ENCODE data around the gene COMMD4. TPM values are rescaled to one million over a fixed set of nuclear protein-coding genes. Genes with fewer than 3 reads are reported as not detected.
"Not testable (repeated sequence)": the region's sequence is repeated elsewhere in the genome, so short reads cannot be mapped to it uniquely, and the experiment has no call there.

Gene COMMD4
- polyA plus RNA-seq, 12 donors, result 31.6 to 47.4 (median 37.6) TPM; not detected in 1

DNA sequence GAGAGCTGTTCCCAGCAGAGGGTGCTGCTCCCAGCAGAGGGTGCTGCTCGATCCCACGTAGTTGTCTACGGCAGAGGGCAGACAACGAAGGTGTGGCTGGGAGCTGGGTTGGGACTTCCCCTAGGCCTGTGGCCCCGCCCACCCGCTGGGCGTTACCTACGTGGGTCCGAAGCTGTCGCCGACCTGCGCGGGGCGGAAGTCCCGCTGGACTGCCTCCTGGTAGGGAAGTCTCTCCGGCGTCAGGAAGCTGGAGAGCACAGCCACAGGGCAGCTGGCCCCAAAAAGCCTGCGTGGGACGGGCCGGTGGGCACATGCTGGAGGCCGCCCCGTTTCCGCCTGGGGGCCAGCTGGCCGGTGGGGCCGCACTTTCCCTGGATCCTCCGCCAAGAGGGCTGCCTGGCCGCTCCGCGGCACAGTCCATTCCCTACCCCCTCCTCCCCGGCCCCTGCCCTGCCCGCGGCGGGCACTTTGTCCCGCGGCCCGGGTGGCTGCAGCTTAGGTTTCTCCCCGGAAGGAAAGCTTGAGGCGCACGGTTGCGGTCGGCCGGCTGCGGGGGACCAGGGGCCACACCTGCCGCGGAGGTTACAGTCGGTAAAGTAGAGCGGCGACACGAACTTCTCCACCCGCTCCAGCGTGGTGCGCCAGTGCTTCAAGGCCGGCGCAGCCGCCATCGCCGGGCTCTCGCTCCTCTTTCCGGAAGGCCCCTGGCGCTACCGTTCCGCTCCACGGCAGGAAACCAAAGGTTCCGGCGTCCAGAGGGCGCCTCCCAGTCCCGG is 32.2 kb downstream of the COMMD4 start, which contains the start of gene MAN2C1:
Gene MAN2C1 (minus strand): TSS at position 695 of the 776 bp plus-strand sequence. CDS start 24 bp downstream, at position 671.
- peak; percentile 93 for DNase-seq

DNA sequence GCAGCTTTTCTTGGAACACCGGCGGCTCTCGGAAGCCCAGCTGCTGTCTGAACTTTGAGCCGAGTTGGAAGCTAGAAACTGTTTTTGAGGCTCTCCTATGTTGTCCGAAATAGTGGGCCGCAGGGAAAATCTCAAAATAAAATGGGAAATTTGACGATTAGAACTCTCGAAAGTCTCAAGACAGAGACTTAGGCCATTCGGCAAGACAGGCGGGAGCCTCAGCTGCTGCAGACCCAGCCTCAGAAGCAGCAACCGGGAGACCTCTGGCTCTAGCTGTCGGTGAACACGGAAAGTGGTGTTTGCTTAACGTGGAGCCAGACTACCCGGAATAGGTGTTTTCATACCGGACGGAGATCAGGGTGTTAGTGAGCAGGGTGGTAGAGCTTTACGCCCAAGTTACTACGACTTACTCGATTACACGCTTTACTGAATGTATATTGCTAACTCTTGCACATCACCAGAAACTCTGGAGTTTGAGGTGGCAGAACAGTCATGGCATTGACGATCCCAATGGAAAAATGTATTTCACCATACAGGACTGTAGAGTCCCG is 32.9 kb downstream of the COMMD4 start:
- DNase-seq, result no peak

DNA sequence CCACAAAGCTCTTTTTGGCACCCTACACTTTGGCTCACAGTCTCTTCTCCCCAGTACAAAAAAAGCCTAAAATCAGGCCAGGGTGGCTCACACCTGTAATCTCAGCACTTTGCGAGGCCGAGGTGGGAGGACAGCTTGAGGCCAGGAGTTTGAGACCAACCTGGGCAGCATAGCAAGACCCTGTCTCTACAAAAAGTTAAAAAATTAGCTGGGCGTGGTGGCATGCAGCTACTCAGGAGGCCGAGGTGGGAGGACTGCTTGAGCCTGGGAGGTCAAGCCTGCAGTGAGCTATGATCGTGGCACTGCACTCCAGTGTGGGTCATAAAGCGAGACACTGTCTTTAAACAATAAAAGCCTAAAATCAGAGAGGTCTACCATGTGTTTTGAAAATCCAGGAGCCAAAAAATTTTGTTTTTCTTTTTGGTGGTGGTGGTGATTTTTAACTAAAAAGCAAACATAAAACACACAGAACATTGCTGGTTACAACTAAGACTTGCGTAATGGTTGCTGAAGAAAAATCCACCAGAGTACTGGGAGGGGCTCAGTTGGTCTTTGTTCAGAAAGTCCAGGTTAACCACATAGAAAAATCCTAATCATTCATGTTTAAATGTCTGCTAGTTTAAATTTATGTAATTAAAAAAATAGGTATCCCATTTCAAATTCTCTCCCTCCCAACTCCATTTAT is 34.2 kb downstream of the COMMD4 start:
- DNase-seq, result no peak

DNA sequence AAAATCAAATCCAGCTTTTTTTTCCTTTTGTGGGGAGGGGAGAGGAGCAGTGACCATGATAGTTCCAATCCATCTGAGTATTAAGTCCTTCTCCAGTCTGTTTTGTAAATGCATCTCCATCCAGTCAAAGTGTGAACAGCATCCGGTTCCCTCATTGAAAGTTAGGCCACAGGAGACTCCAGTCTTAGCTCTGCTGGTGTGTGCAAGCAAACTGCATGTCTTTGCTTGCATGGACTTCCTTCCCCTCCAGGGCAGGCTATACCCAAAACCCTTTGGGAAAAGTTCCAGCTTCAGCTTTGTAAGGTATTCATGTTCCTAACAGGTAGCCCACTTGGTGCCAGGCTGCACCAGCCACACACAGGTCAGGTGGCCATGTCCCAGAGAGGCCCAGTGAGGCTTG is 35.6 kb downstream of the COMMD4 start:
- DNase-seq, result no peak

DNA sequence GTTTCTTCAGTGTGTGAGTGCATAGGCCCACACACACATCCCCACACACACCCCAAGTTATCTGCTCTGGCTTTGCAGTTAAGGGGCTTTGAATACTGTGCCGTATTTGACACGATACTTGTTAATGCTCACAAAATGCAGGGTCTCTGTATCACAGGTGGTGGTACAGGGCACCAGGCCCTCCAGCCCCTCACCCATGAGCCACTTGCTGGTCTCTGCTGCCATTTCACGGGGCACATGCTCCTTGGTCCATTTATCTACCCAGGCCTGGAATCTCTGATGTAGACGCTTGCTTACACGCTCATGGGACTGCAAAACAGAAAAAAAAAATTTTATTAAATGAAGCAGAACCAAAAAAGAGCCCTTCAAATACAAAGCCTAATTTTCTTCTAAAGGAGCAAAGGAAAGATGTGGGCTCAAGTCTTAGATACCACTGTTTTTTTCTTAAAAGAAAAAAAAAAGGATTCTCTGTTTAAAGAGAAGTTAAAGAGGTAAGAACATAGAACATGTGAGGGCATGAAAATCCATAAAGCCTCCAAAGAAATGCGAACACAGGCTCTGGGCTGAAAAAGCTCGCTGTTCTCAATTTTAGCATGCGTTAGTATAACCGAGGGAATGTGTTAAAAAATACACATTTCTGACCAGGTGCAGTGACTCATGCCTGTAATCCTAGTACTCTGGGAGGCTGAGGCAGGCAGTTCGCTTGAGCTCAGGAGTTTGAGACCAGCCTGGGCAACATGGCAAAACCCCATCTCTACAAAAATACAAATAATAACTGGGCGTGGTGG is 36.2 kb downstream of the COMMD4 start:
- DNase-seq, result no peak

DNA sequence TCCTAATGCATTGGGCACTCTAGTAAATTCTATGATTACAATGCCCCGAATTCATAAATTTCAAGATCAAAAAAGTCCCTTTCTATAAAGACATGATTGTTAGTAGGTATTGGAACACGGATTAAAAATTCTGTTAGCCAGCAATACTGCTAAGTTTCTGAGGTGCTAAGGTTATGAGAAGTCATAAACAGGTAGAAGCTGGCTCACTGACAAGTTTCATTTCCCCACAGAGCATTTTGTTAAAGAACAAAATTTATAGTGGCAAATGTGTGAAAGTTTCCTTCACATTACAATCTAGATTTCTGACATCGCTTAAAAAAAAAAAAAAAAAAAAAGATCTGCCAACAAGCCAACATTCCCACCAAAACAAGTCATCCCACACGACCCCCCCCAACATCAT is 44.9 kb downstream of the COMMD4 start:
- no peak for DNase-seq

DNA sequence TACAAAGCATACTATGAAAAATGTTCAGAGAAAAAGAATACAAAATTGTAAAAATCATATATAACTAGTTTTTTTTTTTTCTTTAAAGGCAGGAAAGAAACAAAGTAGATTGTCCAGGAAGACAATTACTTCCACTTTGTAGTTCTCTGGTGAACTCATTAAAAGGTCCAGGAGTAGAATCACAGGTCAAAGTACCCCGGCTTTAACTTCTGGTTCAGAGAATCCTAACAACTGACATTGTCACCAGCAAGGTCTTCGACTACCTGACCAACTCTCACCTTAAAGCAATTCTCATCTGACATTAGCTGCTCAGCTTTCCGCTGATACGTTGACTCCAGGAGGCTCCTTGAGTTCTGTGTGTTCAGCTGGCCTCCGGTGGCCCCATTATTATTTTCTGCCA is 48.1 kb downstream of the COMMD4 start:
- DNase-seq, result not testable (repeated sequence)

Other genes starting within 250 kb of the COMMD4 start
- 10 to 100 TPM in 6 of 12 donors, 1 to 10 TPM in 5, not detected in 1; 7.6 to 19.2 (median 10.1) TPM for gene C15orf39, start 134.2 kb upstream of the COMMD4 start, polyA plus RNA-seq (ENCODE audit: insufficient read length in 12 of 12)
- under 1 TPM in 1 of 12 donors, not detected in 11; 0.09 TPM for gene GOLGA6C, start 77.7 kb upstream of the COMMD4 start, polyA plus RNA-seq (ENCODE audit: insufficient read length in 12 of 12)
- gene GOLGA6D, start 53.2 kb upstream of the COMMD4 start, polyA plus RNA-seq (ENCODE audit: insufficient read length in 12 of 12), result 1 to 10 TPM in 1 of 12 donors, under 1 TPM in 8, not detected in 3; 0.10 to 1.5 (median 0.34) TPM
- gene NEIL1, start 11.0 kb downstream of the COMMD4 start, polyA plus RNA-seq (ENCODE audit: insufficient read length in 12 of 12), result 10 to 100 TPM in 4 of 12 donors, 1 to 10 TPM in 7, not detected in 1; 4.4 to 24.5 (median 7.8) TPM
- 100 to 1,000 TPM in 5 of 12 donors, 10 to 100 TPM in 6, not detected in 1; 60.3 to 175 (median 94.7) TPM for gene MAN2C1, start 32.5 kb downstream of the COMMD4 start, polyA plus RNA-seq (ENCODE audit: insufficient read length in 12 of 12)
- gene SIN3A, start 115.6 kb downstream of the COMMD4 start, polyA plus RNA-seq (ENCODE audit: insufficient read length in 12 of 12), result 10 to 100 TPM in 11 of 12 donors, not detected in 1; 29.6 to 50.8 (median 31.9) TPM
- 10 to 100 TPM in 11 of 12 donors, not detected in 1; 16.4 to 31.9 (median 23.4) TPM for gene PTPN9, start 243.3 kb downstream of the COMMD4 start, polyA plus RNA-seq (ENCODE audit: insufficient read length in 12 of 12)